Left colon (tissue), 2 donors: Measurements from ENCODE around the gene SELENOT. TPM values are rescaled to one million over a fixed set of nuclear protein-coding genes. Genes with fewer than 3 reads are reported as not detected.
"Not testable (repeated sequence)": the region's sequence is repeated elsewhere in the genome, so short reads cannot be mapped to it uniquely, and the experiment has no call there.

ENCODE experiments used
- ATAC-seq: fragments of 200-7000 bp; cut with Tn5 transposase; one replicate; pipeline ENCODE4 v1.9.1; 2020; ENCODE audit warnings: mild to moderate bottlenecking, moderate library complexity
- DNase-seq, 2 donors: peaks; one replicate each; pipeline ENCODE4 v3.0.0-alpha.2; 2020
- intact Hi-C, 2 donors: fragments of 100-400 bp; cut with DNase I in 1 of 2; cut with micrococcal nuclease in 1 of 2; formaldehyde crosslinking; loops; one replicate each; pipeline versions ENCODE4 v1.11.2 to v1.14.0; 2022; cut with DNase I, micrococcal nuclease
- total RNA-seq, 2 donors: library from RNA; stranded (reverse); fragmentation: NEBNext Ultra II Directional; extraction: Animal tissue kit (Norgen Biotek cat#: 25700); gene quantifications; one replicate each; pipeline ENCODE4 v1.2.1, GENCODE V29; 2021
- donor health status: DM: no; HTN: no; CAD: no.
- donor health status: DM: yes; HTN: yes; CAD: no.

SELENOT gene
- total RNA-seq, 2 donors from 2014 or later: 90.9 to 100 TPM

DNA sequence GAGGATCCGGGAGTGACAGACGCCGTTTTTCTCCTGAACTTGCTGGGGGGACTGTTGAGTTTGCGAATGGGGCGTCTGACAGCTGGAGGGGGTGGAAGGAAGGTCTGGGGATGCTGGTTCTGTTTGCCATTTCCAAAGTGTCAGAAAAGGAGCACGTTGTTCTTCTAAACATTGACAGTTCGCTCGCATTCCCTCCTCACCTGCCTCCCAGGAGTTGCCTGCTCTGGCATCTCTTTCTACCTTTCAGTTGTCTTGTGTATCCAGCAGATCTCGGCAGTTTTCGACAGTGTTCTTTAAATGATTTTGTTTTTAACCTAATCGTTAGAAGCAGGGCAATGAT lies 829 bp downstream of the SELENOT start:
- intact Hi-C loops: no loop called here
- DNase-seq (no peak), ATAC-seq (peak; percentile 13)

DNA sequence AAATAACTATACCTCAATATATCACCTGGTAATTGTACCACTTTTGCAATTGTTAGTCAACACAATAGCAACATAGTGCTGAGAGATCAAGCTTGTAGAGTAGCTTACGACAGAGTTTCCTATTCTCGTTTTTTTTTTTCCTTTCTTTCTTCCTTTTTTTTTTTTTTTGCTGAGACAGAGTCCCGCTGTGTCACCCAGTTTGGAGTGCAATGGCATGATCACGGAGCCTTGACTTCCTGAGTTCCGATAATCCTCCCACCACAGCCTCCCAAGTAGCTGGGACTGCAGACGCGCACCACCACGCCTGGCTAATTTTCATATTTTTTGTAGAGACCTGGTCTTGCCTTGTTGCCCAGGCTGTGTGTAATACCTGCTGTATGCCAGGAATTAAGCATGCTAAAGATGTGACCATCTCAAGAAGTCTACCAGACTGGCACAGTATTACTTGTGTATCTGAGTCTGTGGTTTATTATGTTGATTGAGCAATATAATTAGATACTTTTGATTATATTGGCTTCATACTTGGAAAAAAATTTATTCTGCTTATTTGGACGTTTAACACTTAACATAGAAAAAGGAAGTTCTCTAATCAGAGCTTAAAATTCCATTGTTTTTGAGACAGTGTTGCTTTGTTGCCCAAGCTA lies 3.0 kb downstream of the SELENOT start:
- ATAC-seq: no peak
- intact Hi-C loops: no loop called here
- DNase-seq: no peak

- ATAC-seq (no peak), DNase-seq (no peak)
- intact Hi-C loops: no loop called here
Measured at GRCh38 chr3:150607267-150608065, 4.3 kb downstream of the SELENOT start.

- ATAC-seq (no peak), DNase-seq (no peak)
- intact Hi-C loops: no loop called here
Measured at GRCh38 chr3:150609988-150610387, 6.9 kb downstream of the SELENOT start.

DNA sequence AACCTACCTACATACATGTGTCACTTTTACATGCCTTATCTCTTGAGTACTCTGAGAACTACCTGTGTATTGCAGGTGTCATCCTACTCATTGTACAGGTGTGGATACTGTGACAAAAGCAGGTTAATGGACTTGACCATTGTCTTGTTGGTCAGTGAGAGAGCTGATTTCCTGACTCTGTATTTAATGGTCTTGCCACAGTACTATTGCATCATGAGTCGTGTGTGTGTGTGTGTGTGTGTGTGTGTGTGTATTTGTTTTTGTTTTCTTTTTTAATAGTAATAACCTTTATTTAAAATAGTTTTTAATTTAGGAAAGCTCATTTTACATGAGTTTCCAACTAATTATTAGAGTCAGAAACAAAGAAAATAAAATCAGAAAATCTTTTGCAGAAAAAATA lies 7.7 kb downstream of the SELENOT start:
- DNase-seq (no peak), ATAC-seq (no peak)
- intact Hi-C loops: no loop called here

GRCh38 chr3:150611666-150612065 lies 8.5 kb downstream of the SELENOT start:
- no peak for ATAC-seq
- intact Hi-C loops: no loop called here
- DNase-seq: no peak

- ATAC-seq: no peak
- intact Hi-C loops: no loop called here
Measured at GRCh38 chr3:150612494-150612893, 9.4 kb downstream of the SELENOT start.

GRCh38 chr3:150613034-150613433 lies 9.9 kb downstream of the SELENOT start:
- ATAC-seq: no peak
- intact Hi-C loops: no loop called here

More at GRCh38 chr3:150612494-150612893, 9.4 kb downstream of the SELENOT start:
- no peak for DNase-seq

DNA sequence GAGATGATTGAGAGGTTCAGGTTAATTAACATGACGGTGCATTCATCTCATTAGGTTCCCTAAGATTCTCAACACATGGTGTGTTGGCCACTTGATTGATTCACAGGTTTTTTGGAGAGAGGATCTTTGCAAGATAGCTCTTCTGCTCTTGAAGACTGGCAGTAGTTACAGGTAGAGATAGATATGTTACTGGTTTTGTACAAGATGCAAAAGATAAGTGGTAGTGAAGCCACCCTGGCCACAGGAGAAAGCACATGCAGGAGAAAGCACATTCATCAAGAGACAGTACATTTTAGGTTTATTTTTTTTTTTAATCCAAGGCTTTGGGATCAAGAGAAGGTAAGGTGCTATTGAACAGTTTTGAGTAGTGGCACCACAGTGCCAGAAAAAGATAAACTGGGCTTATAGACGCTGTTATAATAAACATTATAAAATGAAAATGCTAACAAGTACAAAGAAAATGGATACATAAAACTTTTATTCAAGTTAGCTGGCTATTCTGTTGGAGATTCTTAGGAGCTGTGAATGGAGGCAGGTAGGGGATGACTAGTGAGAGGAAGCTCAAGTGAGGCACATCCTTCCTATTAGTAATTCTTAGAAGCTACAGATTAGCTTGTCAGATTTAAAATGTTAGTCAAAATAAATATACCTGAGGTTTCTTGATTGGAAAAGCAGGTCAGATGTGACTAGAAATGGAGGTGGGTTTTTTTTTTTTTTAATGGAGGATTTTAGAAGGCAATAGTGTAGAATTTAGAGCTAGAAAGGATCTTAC lies 10.8 kb downstream of the SELENOT start:
- intact Hi-C loops: no loop called here
- ATAC-seq: no peak

More at GRCh38 chr3:150613034-150613433, 9.9 kb downstream of the SELENOT start:
- no peak for DNase-seq

DNA sequence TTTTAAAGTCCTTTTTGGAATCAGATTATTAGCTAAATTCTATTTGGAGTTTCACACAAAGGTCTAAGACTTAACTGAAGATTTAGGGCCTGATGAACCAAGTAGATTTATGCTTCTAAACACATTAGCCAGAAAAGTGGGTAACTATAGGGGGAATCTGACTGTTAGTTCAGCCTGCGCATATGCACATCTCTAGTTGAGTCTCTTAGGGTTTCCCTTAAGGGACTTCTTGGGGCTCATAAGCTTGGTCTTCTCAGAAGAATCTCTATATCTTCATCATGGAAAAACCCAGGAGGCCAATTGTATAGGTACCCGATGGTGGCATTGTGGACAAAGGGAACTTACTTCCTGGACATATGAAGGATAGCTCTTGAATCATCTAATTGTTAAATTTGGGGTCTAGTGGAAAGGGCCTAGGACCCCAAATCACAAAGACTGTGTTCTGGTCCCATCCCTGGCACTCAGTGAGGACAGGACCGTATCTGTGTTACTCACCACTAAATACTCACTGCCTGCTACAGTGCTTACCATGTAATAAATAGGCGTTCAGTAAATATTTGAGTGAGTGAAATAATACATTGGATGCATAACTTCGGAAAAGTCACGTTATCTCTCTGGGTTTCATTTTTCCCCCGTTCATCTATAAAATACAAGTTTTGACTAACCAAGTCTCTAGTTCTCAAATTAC lies 17.0 kb downstream of the SELENOT start:
- intact Hi-C loops: no loop called here
- ATAC-seq (no peak), DNase-seq (no peak)

More for the DNA sequence above, 10.8 kb downstream of the SELENOT start:
- DNase-seq: no peak

DNA sequence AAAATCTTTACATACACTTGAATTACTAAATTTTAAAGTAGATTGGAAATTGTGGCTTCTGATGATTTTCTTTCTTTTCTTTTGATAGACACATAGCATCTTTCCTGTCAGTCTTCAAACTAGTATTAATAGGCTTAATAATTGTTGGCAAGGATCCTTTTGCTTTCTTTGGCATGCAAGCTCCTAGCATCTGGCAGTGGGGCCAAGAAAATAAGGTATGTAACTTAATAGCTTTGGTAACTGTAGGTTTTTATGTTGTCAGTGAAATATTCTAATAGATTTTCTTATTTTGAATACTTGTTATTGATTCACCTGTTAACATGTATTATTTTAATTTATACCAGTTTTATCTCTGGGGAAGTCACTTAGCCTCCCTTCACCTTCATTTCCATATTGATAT lies 19.8 kb downstream of the SELENOT start:
- ATAC-seq, DNase-seq, intact Hi-C loops: not testable (repeated sequence)

DNA sequence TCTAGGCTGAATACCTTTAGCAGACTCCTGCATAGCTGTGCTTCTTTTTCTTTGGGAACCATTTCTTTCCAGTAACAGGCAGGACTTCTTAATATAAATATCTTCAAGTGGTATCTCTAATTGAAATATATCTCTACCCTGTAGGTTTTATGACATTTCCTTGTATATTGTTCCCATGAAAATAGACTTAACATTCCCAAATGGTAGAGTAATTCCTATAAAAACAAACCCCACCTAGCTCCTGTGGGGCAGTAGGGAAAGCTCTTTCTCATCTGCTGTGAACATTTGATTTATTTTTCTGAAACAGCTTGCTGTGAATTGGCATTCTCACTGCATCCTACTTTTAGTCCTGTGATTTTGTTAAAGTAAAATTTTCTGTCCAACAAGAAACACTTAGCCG lies 20.8 kb downstream of the SELENOT start:
- intact Hi-C loops: no loop called here
- DNase-seq (no peak), ATAC-seq (no peak)

- DNase-seq: no peak
- intact Hi-C loops: no loop called here
- no peak for ATAC-seq
Measured at GRCh38 chr3:150626148-150626930, 23.2 kb downstream of the SELENOT start.

DNA sequence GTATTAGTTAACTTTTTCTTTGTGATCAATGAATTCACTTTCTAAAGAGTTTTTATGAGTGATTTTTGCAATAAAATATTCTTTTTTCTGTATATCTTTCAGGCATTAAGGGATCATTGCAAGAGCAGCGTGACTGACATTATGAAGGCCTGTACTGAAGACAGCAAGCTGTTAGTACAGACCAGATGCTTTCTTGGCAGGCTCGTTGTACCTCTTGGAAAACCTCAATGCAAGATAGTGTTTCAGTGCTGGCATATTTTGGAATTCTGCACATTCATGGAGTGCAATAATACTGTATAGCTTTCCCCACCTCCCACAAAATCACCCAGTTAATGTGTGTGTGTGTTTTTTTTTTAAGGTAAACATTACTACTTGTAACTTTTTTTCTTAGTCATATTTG lies 24.4 kb downstream of the SELENOT start:
- DNase-seq (no peak), ATAC-seq (no peak)
- intact Hi-C loops: no loop called here

DNA sequence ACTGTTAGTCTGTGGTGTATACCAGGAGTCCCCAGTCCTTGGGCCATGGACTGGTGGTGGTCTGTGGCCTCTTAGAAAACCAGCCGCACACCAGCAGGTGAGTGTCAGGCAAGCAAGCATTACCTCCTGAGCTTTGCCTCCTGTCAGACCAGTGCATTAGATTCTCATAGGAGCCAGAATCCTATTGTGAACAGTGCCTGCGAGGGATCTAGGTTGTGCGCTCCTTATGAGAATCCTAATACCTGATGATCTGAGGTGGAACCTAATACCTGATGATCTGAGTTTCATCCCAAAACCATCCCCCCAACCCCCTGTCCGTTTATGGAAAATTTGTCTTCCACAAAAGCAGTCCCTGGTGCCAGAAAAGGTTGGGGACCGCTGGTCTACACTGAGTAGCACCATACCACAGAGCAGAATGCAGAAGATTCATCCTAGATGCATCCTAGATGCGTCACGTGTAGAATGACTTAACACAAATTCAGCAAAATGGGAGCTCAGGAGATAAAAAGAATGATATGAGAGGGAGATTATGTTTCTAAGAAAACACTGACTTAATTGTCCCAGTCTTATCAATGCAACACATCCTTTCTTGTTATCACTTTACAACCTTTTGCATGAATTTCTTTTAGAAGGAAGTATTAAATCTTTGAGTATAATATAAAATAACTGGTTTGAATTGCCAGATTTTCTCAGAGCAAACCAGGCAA lies 28.5 kb downstream of the SELENOT start:
- ATAC-seq (no peak), DNase-seq (no peak)
- intact Hi-C loops: no loop called here

GRCh38 chr3:150635076-150635475 lies 32.0 kb downstream of the SELENOT start:
- no peak for ATAC-seq
- DNase-seq: no peak
- intact Hi-C loops: no loop called here

- DNase-seq (no peak), ATAC-seq (no peak)
- intact Hi-C loops: no loop called here
Measured at GRCh38 chr3:150635526-150635925, 32.4 kb downstream of the SELENOT start.

DNA sequence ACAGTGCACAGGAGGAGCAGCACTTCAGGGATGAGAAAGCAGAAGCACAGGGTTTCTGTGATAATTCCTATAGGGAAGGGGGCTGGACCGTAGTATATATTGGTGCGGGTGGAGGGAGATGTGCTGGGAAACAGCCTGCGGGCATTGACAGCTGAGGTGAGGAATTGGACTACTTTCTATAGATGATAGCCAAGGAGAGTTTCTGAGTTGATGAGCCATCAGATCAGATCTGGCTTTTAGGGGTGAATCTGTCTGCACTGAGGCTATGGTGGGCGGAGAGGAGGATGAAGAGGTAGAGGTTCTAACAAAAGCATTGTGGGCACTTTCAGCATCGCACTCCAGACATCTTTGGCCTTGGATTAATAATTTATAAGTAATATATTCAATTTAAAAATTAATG lies 33.1 kb downstream of the SELENOT start:
- DNase-seq (no peak), ATAC-seq (no peak)
- intact Hi-C loops: no loop called here
